K562 (cell line): Measurements from ENCODE around the gene HPS5. TPM values are rescaled to one million over a fixed set of nuclear protein-coding genes. Genes with fewer than 3 reads are reported as not detected.
"Not testable (repeated sequence)": the region's sequence is repeated elsewhere in the genome, so short reads cannot be mapped to it uniquely, and the experiment has no call there.

Experiments
- ATAC-seq: fragments of 200-7000 bp; cut with Tn5 transposase; 3 replicates; pipeline ENCODE4 v1.9.1; 2020; ENCODE audit warnings: moderate library complexity
- BruUV-seq: library from RNA; stranded (reverse); fragments of 400-500 nt; replicated peaks from 2 replicates; lab custom pipeline; 2021; lab: Mats Ljungman, UMichigan
- CTCF ChIA-PET: fragments of 300-600 bp; formaldehyde crosslinking; extraction: SDS; loops from one replicate; lab custom pipeline; 2021; ENCODE audit warnings: low intra/inter-chr PET ratio; lab: Yijun Ruan, JAX
- POLR2A ChIA-PET: fragments of 300-600, 350-650 bp; sonication (Branson Sonifier 250); formaldehyde crosslinking; extraction: SDS; loops from one replicate; lab custom pipeline; 2021; ENCODE audit warnings: antibody characterized with exemption, inconsistent platforms; lab: Yijun Ruan, JAX
- DNase-seq, 4 experiments: peaks; one replicate each; pipeline versions ENCODE4 v3.0.0 to v3.0.0-alpha.2; 2011 to 2018; ENCODE audit warnings: low spot score in 3 of 4, mixed read lengths in 3 of 4; ENCODE audit errors: extremely low read depth in 1 of 4
- FAIRE-seq: peaks from 2 replicates; lab custom pipeline; 2011; peaks lifted over from hg19 to GRCh38; lab: Jason Lieb, UNC
- H2AFZ ChIP-seq: 2 replicates; pipeline ENCODE4 v1.6.0; 2011; ENCODE audit warnings: low read depth, low read length, control low read depth, inconsistent platforms
- H3K27ac ChIP-seq: fragments of 200-600 bp; 3 replicates; pipeline ENCODE4 v1.8.0; 2011; ENCODE audit warnings: low read depth, mild to moderate bottlenecking, control low read depth, inconsistent platforms, low read length, moderate library complexity, mixed read lengths; ENCODE audit errors: extremely low read depth
- H3K27me3 ChIP-seq, 2 experiments: fragments of 300-600 bp in 1 of 2; 2 replicates in 1 of 2; 3 replicates in 1 of 2; pipeline versions ENCODE4 v1.6.0 to v1.8.0; 2011; ENCODE audit warnings: inconsistent platforms in 2 of 2, low read length in 2 of 2, mild to moderate bottlenecking in 1 of 2, mixed read lengths in 1 of 2, moderate library complexity in 1 of 2; ENCODE audit not compliant: control insufficient read depth in 2 of 2, insufficient read depth in 2 of 2
- H3K36me3 ChIP-seq: fragments of 300-600 bp; 3 replicates; pipeline ENCODE4 v1.8.0; 2011; ENCODE audit warnings: mild to moderate bottlenecking, low read length, inconsistent platforms; ENCODE audit not compliant: control insufficient read depth, insufficient read depth
- H3K4me1 ChIP-seq, 2 experiments: fragments of 200-600 bp in 1 of 2; replicated peaks in 1 of 2; 2 replicates in 1 of 2; 3 replicates in 1 of 2; pipeline versions ENCODE4 v1.5.1 to v1.8.0; 2011; ENCODE audit warnings: inconsistent platforms in 2 of 2, low read length in 2 of 2, mild to moderate bottlenecking in 1 of 2, mixed read lengths in 1 of 2, moderate library complexity in 1 of 2; ENCODE audit not compliant: control insufficient read depth in 2 of 2, insufficient read depth in 2 of 2
- H3K4me2 ChIP-seq: 2 replicates; pipeline ENCODE4 v1.6.1; 2011; ENCODE audit warnings: low read length, control low read depth, inconsistent platforms, mixed read lengths; ENCODE audit not compliant: insufficient read depth
- H3K4me3 ChIP-seq: fragments of 200-600 bp; sonication (generic), shearing (Covaris generic); 2 replicates; pipeline ENCODE4 v1.5.1; 2016; ENCODE audit warnings: control low read depth, inconsistent platforms
- H3K79me2 ChIP-seq: fragments of 200-600 bp; 3 replicates; pipeline ENCODE4 v1.8.0; 2011; ENCODE audit warnings: low read length, inconsistent platforms; ENCODE audit not compliant: control insufficient read depth, insufficient read depth
- H3K9ac ChIP-seq, 2 experiments: 2 replicates each; pipeline versions ENCODE4 v1.6.0 to v1.6.1; 2011; ENCODE audit warnings: low read depth in 2 of 2, low read length in 2 of 2, control low read depth in 1 of 2, inconsistent platforms in 1 of 2, mild to moderate bottlenecking in 1 of 2, mixed read lengths in 1 of 2; ENCODE audit not compliant: insufficient read depth in 1 of 2
- H3K9me1 ChIP-seq: one replicate; pipeline ENCODE4 v1.6.0; 2011; ENCODE audit warnings: inconsistent platforms, mild to moderate bottlenecking, low read length, moderate library complexity; ENCODE audit not compliant: control insufficient read depth, insufficient read depth
- H3K9me3 ChIP-seq: replicated peaks from 2 replicates; pipeline ENCODE4 v1.5.1; 2011; ENCODE audit warnings: low read depth, low read length, inconsistent platforms; ENCODE audit not compliant: control insufficient read depth, insufficient read depth
- H4K20me1 ChIP-seq: replicated peaks from 2 replicates; pipeline ENCODE4 v1.6.1; 2011; ENCODE audit warnings: low read length, inconsistent platforms, mixed read lengths; ENCODE audit not compliant: control insufficient read depth, insufficient read depth
- CEBPG ChIP-seq, 3 experiments: fragments of 200-800 bp in 1 of 3; sonication (Bioruptor generic) in 1 of 3; sonication (generic) in 1 of 3; formaldehyde crosslinking in 1 of 3; IDR thresholded peaks in 2 of 3; conservative IDR thresholded peaks in 1 of 3; 2 replicates each; pipeline versions ENCODE4 v1.6.1 to v1.8.0; 2016 to 2022; ENCODE audit warnings: missing compliant biosample characterization in 2 of 3, missing genetic modification characterization in 2 of 3, mild to moderate bottlenecking in 1 of 3, missing genetic modification reagents in 1 of 3
- EWSR1 ChIP-seq: fragments of 450-650 bp; IDR thresholded peaks from 2 replicates; pipeline ENCODE4 v1.6.1; 2018; ENCODE audit warnings: borderline replicate concordance, mild to moderate bottlenecking, low read depth, moderate library complexity; ENCODE audit not compliant: partially characterized antibody
- HMBOX1 ChIP-seq: sonication (generic); IDR thresholded peaks from 2 replicates; pipeline ENCODE4 v1.6.1; 2016
- MTA1 ChIP-seq: fragments of 450-650 bp; IDR thresholded peaks from 2 replicates; pipeline ENCODE4 v1.6.1; 2017; ENCODE audit warnings: borderline replicate concordance
- NCOA4 ChIP-seq: fragments of 450-650 bp; IDR thresholded peaks from 2 replicates; pipeline ENCODE4 v1.6.1; 2018; ENCODE audit warnings: mild to moderate bottlenecking; ENCODE audit not compliant: partially characterized antibody
- NFXL1 ChIP-seq: fragments of 450-650 bp; formaldehyde crosslinking; IDR thresholded peaks from 2 replicates; pipeline ENCODE4 v1.4.0; 2021; ENCODE audit warnings: mild to moderate bottlenecking
- SRSF9 ChIP-seq: fragments of 200-400 bp; formaldehyde crosslinking; IDR thresholded peaks from 2 replicates; pipeline ENCODE4 v1.6.1; 2017; ENCODE audit warnings: low read depth, low read length, borderline replicate concordance
- XRCC5 ChIP-seq: fragments of 200-400 bp; formaldehyde crosslinking; IDR thresholded peaks from 2 replicates; pipeline ENCODE4 v1.6.1; 2017; ENCODE audit warnings: low read depth, mild to moderate bottlenecking, low read length
- ZNF12 ChIP-seq: sonication (generic); formaldehyde crosslinking; IDR thresholded peaks from 2 replicates; pipeline ENCODE4 v1.4.0; 2020; ENCODE audit warnings: mild to moderate bottlenecking, missing genetic modification reagents
- ZNF217 ChIP-seq: sonication (generic); formaldehyde crosslinking; IDR thresholded peaks from 2 replicates; pipeline ENCODE4 v1.8.0; 2022; ENCODE audit warnings: mild to moderate bottlenecking, missing genetic modification reagents
- ZNF3 ChIP-seq: fragments of 250-450 bp; sonication (Bioruptor Pico); IDR thresholded peaks from 2 replicates; pipeline ENCODE4 v1.5.0; 2021; ENCODE audit warnings: mild to moderate bottlenecking, moderate library complexity
- ZNF347 ChIP-seq: fragments of 450-650 bp; formaldehyde crosslinking; IDR thresholded peaks from 2 replicates; pipeline ENCODE4 v1.4.0; 2020; ENCODE audit warnings: low read depth, mild to moderate bottlenecking, moderate library complexity
- WGBS: fragments of 100-300 bp; shearing (Covaris generic); methylation state at CpG from one replicate; pipeline ENCODE4 v1.1.6; 2016; ENCODE audit warnings: low coverage, mixed read lengths; ENCODE audit not compliant: insufficient coverage; ENCODE audit errors: missing lambda C conversion rate; 5-methylcytosine and 5-hydroxymethylcytosine counted together
- in situ Hi-C: fragments of 300-500 bp; cut with MboI; formaldehyde crosslinking; loops from 4 replicates; pipeline ENCODE4 v1.15.0; 2018; ENCODE audit warnings: inconsistent platforms, mixed read lengths
- intact Hi-C: fragments of 100-400 bp; cut with micrococcal nuclease; formaldehyde crosslinking; loops from 2 replicates; pipeline ENCODE4 v1.14.2; 2022
- polyA plus RNA-seq, 8 experiments: library from polyadenylated mRNA; depleted of rRNA in 4 of 8; stranded (reverse) in 5 of 8; unstranded in 3 of 8; fragments of >200 nt; fragmentation: Nextera tagmentation in 2 of 8; fragmentation: Illumina TruSeq in 1 of 8; extraction: Ambion mirVana in 2 of 8; extraction: Trizol in 1 of 8; gene quantifications; 2 replicates each; pipeline versions ENCODE4 v1.2.1 to v1.2.3, GENCODE V29; 2011 to 2014; ENCODE audit warnings: inconsistent platforms in 1 of 8, missing spikeins in 1 of 8
- total RNA-seq, 7 experiments: library from RNA; depleted of rRNA in 6 of 7; stranded (reverse); fragments of >200 nt in 6 of 7; fragmentation: Illumina TruSeq in 2 of 7; extraction: Trizol in 2 of 7; gene quantifications; 2 replicates each; pipeline versions ENCODE4 v1.2.1 to v1.2.3, GENCODE V29; 2011 to 2021; ENCODE audit warnings: low replicate concordance in 1 of 7

The HPS5 gene
- total and polyA plus RNA-seq, 9 of the 15 experiments (the other 6 are each of a cell fraction or from before 2014, with no cell fraction given), result 12.2 to 28.1 (median 16.8) TPM

DNA sequence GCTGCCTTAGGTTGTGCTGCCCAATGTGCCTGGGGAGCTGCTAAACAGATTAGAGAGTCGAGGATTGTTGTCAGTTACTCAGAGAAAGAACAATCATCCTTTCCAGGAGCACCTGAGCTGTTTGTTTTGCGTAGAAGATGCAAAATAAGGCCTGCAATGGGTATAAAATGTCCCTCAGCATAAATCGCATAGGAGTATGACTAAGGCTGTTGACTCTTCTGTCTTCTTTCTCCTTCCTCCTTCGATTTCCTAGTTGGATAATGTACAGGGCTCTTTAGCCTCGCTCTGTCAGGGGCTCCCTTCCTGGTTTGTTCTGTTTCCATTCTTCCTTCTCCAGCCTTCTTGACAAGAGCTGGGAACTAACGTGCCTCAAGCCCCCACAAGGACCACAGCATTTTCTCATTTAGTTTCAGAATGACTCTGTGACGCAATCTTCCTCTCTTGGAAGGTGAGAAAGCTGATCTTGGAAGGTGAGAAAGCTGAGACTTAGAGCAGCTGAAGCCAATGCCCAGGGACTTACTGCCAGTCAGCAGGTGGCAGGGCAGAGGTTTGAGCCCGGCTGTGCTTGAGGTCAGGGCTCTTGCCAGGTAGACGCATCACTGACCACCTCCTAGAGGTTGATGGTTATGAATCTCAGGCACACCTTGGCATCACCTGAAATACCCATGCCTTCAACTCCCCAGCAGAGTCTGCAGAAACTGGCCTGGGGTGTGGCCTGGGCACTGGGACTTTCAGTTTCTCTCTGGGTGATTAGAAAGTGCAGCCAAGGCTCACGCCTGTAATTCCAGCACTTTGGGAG, 54.4 kb downstream of the HPS5 start:
- POLR2A ChIA-PET; H3K9ac ChIP-seq; ATAC-seq; H3K9me1 ChIP-seq; H3K36me3 ChIP-seq; H2AFZ ChIP-seq; H3K4me1 ChIP-seq; H3K27ac ChIP-seq; H3K4me3 ChIP-seq; CTCF ChIA-PET; H4K20me1 ChIP-seq; H3K79me2 ChIP-seq; H3K4me2 ChIP-seq; FAIRE-seq; BruUV-seq; H3K9me3 ChIP-seq; DNase-seq; intact Hi-C loops; in situ Hi-C loops; TF ChIP-seq CEBPG (CRISPR knock-in tag; IDR thresholded peaks at IDR 0.05): not testable (repeated sequence)
- peaks cover 21 to 38% of the 10 kb centered on the region in 2 experiments; a peak in 4 of 5 replicates for H3K27me3 ChIP-seq
- TF ChIP-seq CEBPG (tag; conservative IDR thresholded peaks at IDR 0.05 in 1 of 2, IDR thresholded peaks at IDR 0.05 in 1 of 2), result 0 out of 4 replicates have a peak, but pooled peaks of 1 of the 2 experiments have one; percentile 18
- 1% methylated on average over 5 of the region's 10 CpGs for WGBS

- intact Hi-C loops (no loop called here), in situ Hi-C loops (no loop called here)
- no peaks in the 10 kb centered on the region for H3K79me2 ChIP-seq
- peaks cover 17 to 43% of the 10 kb centered on the region in 2 experiments; a peak in 4 of 5 replicates for H3K27me3 ChIP-seq
- no peaks in the 10 kb centered on the region for H3K9me1 ChIP-seq
- POLR2A ChIA-PET, result interaction anchor here (0.7 to 0.9 kb wide), 2 partner anchors 10 to 177 kb away, joined by 3 read pairs; no protein-coding TSS in a partner anchor
- H3K9me3 ChIP-seq, result no peaks in the 10 kb centered on the region
- H3K4me3 ChIP-seq, result no peak within 1 kb of the TSS
- 1% methylated on average over 8 of the region's 8 CpGs for WGBS
- DNase-seq, result no peak
- FAIRE-seq, result no peak
- CTCF ChIA-PET, result no interaction called here
- no peaks in the 10 kb centered on the region for H3K4me1 ChIP-seq
- ATAC-seq, result no peak
- no peaks in the 10 kb centered on the region for H3K36me3 ChIP-seq
- H3K9ac ChIP-seq, result no peak within 1 kb of the TSS
- H4K20me1 ChIP-seq, result no peaks in the 10 kb centered on the region
- H3K4me2 ChIP-seq, result no peak within 1 kb of the TSS
- no peak within 1 kb of the TSS for H2AFZ ChIP-seq
- no peak within 1 kb of the TSS for H3K27ac ChIP-seq
- no TSS peak for BruUV-seq
- TF ChIP-seq NFXL1 (CRISPR knock-in tag) (no peak), ZNF12 (CRISPR knock-in tag) (no peak), MTA1 (no peak), SRSF9 (no peak), ZNF3 (CRISPR knock-in tag) (no peak), NCOA4 (no peak), XRCC5 (no peak), ZNF217 (CRISPR knock-in tag) (no peak), ZNF347 (CRISPR knock-in tag) (no peak), HMBOX1 (no peak), EWSR1 (no peak)
These were observed 56.0 kb downstream of the HPS5 start, which contains the start of gene SAA1 for GRCh38 chr11:18265949-18266348. Gene SAA1, plus strand, starts transcription at chr11:18266264. Its CDS starts 624 bp downstream, at chr11:18266888.
